Fibroblast of the aortic adventitia (primary cell): ENCODE measurements around the gene CDH13. TPM values are rescaled to one million over a fixed set of nuclear protein-coding genes. Genes with fewer than 3 reads are reported as not detected.

Experiments used
- DNase-seq: peaks from one replicate; pipeline ENCODE4 v3.0.0-alpha.2; 2010; ENCODE audit warnings: low read depth
- H3K4me3 ChIP-seq: 2 replicates; pipeline ENCODE4 v1.5.1; 2011; ENCODE audit warnings: low read depth, mild to moderate bottlenecking, control low read depth, low read length, moderate library complexity
- total RNA-seq: library from RNA; depleted of rRNA; stranded (reverse); fragments of >200 nt; gene quantifications from 2 replicates; pipeline ENCODE4 v1.2.3, GENCODE V29; 2012; ENCODE audit warnings: low replicate concordance
- TF ChIP-seq, protein P1 (sequence below): IDR thresholded peaks from 2 replicates; pipeline ENCODE4 v1.5.1; 2011; ENCODE audit warnings: mild to moderate bottlenecking, low read length, control low read depth, inconsistent platforms; ENCODE audit not compliant: insufficient read depth

Gene CDH13
- total RNA-seq, 1 donor, result 55.7 TPM

DNA sequence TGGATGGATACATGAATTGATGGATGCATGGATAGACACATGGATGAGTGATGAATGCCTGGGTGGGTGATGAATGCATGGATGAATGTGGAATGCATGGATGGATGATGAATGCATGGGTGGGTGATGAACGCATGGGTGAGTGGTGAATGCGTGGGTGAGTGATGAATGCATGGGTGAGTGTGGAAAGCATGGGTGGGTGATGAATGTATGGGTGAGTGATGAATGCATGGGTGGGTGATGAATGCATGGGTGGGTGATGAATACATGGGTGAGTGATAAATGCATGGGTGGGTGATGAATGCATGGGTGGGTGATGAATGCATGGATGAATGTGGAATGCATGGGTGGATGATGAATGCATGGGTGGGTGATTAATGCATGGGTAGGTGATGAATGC, 1097.1 kb downstream of the CDH13 start:
- no peak overlapping the region for H3K4me3 ChIP-seq
- TF ChIP-seq, protein P1, sequence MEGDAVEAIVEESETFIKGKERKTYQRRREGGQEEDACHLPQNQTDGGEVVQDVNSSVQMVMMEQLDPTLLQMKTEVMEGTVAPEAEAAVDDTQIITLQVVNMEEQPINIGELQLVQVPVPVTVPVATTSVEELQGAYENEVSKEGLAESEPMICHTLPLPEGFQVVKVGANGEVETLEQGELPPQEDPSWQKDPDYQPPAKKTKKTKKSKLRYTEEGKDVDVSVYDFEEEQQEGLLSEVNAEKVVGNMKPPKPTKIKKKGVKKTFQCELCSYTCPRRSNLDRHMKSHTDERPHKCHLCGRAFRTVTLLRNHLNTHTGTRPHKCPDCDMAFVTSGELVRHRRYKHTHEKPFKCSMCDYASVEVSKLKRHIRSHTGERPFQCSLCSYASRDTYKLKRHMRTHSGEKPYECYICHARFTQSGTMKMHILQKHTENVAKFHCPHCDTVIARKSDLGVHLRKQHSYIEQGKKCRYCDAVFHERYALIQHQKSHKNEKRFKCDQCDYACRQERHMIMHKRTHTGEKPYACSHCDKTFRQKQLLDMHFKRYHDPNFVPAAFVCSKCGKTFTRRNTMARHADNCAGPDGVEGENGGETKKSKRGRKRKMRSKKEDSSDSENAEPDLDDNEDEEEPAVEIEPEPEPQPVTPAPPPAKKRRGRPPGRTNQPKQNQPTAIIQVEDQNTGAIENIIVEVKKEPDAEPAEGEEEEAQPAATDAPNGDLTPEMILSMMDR, result no peak
- DNase-seq, result no peak

DNA sequence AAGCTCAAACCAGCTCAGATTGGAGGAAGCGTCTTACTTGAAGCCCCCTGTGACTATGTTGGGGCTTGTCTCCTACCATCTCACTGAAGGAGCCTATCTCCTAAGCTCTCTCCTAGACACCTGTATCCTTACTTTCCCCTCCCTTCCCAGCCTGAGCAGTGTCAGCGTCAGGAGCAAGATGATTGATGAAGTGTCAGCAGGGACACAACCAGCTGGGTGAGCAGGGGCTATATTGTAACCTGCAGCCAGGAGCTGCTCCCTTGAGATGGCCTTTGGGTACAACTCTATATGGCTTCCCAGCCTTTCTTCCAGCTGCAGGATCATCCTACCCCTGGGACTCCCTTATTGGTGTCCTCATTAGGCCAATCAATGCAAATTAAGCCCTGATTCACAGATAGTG, 1097.8 kb downstream of the CDH13 start:
- TF ChIP-seq, protein P1, result no peak
- H3K4me3 ChIP-seq, result no peak overlapping the region
- no peak for DNase-seq

DNA sequence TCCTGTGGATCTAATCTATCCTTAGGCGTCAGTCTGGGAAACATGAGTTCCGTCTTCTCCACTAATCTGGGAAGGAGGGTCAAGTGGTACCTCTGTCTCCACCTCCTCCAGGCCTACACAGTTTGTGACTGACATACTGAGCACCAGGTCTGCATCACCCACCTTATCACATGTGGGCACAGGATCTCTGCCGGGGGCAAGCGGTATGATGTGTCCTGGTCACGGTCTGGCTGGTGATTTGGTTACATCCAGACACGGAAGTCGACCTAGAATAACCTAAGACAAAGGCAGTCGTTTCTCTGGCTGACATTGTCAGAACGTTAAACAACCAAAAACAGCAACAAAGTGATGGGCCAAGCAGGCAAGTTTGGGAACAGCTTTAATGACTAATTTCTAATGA, 1098.5 kb downstream of the CDH13 start:
- no peak for DNase-seq
- no peak overlapping the region for H3K4me3 ChIP-seq
- TF ChIP-seq, protein P1, result no peak

DNA sequence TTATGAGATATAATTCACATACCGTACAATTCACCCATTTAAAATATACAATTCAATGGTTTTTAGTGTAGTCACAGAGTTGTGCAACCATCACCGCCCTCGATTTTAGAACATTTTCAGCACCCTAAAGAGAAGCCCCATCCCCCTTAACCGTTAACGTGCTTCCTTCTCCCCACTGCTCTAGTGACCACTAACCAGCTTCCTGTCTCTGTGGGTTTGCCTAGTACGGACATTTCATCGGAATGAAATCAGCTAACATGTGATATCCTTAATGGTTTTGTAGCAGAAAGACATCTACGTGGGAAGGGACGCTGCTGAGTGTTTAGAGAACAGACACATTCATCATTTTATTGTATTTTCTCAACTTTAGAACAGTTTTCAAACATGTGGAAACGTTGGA, 1100.2 kb downstream of the CDH13 start:
- TF ChIP-seq, protein P1, result no peak
- DNase-seq, result no peak
- H3K4me3 ChIP-seq, result no peak overlapping the region

DNA sequence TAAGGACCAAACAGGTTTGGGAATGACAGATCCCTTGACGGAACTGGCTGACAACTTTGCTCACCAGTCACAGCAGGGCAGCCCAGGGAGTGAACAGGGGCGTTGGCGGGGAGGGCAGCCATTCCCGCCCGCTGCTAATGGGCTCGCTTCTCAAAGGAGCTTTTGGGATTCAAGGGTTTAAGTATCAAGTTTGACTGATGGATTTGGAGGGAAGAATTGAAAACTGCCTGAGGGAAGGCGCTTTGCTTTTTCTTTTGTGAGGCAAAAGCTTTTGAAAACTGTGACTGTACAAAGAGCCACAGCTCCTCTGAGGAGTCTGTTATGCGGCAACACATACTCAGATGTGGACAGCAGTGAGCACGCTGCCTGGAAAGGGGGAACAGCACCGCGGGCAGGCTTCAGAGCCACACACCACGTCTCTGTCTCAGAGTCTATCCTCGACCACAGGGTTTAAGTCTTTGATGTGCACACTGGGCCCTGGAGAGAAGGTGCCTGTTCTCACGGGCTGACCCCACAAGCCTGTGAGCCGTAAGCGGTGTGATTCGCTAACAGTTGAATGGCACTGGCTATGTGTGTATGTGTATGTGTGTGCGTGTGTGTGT, 1101.1 kb downstream of the CDH13 start:
- no peak overlapping the region for H3K4me3 ChIP-seq
- no peak for DNase-seq
- TF ChIP-seq, protein P1, result no peak

DNA sequence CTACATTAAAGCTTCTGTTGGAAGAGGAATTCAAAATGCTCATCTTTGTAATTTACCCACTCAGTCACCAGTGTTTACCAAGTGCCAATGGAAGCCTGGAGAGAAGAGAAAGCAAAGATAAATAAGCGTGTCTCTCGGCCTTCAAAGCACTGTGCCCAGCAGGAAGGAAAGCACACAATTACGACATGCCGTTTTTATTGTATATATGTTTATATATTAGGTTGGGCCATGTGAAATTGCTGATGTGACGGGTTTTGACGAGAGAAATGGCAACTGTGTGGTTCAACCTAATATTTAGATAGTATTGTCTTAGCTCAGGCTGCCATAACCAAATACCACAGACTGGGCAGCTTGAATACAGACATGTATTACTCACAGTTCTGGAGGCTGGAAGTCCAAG, 1101.7 kb downstream of the CDH13 start:
- H3K4me3 ChIP-seq, result no peak overlapping the region
- DNase-seq, result no peak
- TF ChIP-seq, protein P1, result no peak

DNA sequence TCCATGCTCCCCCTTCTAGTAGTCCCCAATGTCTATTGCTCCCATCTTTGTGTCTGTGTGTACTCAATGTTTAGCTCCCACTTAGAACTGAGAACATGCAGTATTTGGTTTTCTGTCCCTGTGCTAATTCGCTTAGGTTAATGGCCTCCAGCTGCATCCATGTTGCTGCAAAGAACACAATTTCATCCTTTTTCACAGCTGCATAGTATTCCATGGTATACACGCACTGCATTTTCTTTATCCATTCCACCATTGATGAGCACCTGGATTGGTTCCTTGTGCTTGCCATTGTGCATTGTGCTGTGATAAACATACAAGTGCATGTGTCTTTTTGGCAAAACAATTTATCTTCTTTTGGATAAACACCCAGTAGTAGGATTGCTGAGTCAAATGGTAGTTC, 1104.0 kb downstream of the CDH13 start:
- no peak overlapping the region for H3K4me3 ChIP-seq
- TF ChIP-seq, protein P1, result no peak
- no peak for DNase-seq
